Gastroesophageal sphincter (tissue), 4 donors: ENCODE data around the gene NFIA. TPM values are rescaled to one million over a fixed set of nuclear protein-coding genes. Genes with fewer than 3 reads are reported as not detected.

Experiments
- ATAC-seq: fragments of 150-250 bp; one replicate; pipeline ENCODE4 v1.9.1; 2016; ENCODE audit warnings: mild to moderate bottlenecking, moderate library complexity
- H3K27ac ChIP-seq, 4 donors: fragments of 200-600 bp; sonication (generic) in 3 of 4; 1 replicate in 3 of 4; 2 replicates in 1 of 4; pipeline ENCODE4 v1.5.1; 2016 to 2019
- H3K27me3 ChIP-seq: fragments of 200-600 bp; sonication (generic); one replicate; pipeline ENCODE4 v1.5.1; 2019
- H3K36me3 ChIP-seq, 2 donors: fragments of 200-600 bp; sonication (generic); one replicate each; pipeline ENCODE4 v1.5.1; 2019; ENCODE audit warnings: control low read depth in 1 of 2
- H3K4me1 ChIP-seq, 3 donors: fragments of 200-600 bp; sonication (generic); 1 replicate in 2 of 3; 2 replicates in 1 of 3; pipeline ENCODE4 v1.5.1; 2016 to 2019; ENCODE audit warnings: control low read depth in 2 of 3
- H3K4me3 ChIP-seq, 2 donors: fragments of 200-600 bp; sonication (generic); one replicate each; pipeline ENCODE4 v1.5.1; 2019; ENCODE audit warnings: mild to moderate bottlenecking in 1 of 2, moderate library complexity in 1 of 2
- H3K9me3 ChIP-seq, 3 donors: fragments of 200-600 bp; sonication (generic); one replicate each; pipeline ENCODE4 v1.5.1; 2017 to 2019; ENCODE audit warnings: control low read depth in 2 of 3
- EP300 ChIP-seq: sonication (generic); formaldehyde crosslinking; IDR thresholded peaks from one replicate; pipeline ENCODE4 v1.6.1; 2017; ENCODE audit warnings: antibody characterized with exemption, mild to moderate bottlenecking
- POLR2A ChIP-seq, 2 donors: fragments of 450-650 bp; IDR thresholded peaks; one replicate each; pipeline ENCODE4 v1.6.1; 2017; ENCODE audit warnings: antibody characterized with exemption in 2 of 2, mild to moderate bottlenecking in 2 of 2, moderate library complexity in 1 of 2
- POLR2AphosphoS5 ChIP-seq: sonication (generic); formaldehyde crosslinking; IDR thresholded peaks from one replicate; pipeline ENCODE4 v1.6.1; 2017; ENCODE audit warnings: antibody characterized with exemption
- WGBS, 2 donors: methylation state at CpG; one replicate each; pipeline ENCODE4 v1.1.5; 2018; ENCODE audit warnings: low coverage in 1 of 2; 5-methylcytosine and 5-hydroxymethylcytosine counted together
- total RNA-seq, 4 donors: library from RNA; depleted of rRNA; stranded (reverse); fragments of >200 nt; gene quantifications; one replicate each; pipeline ENCODE4 v1.1.0, GENCODE V29; 2016
- TF ChIP-seq, protein P1 (sequence below), 4 experiments: fragments of 200-600 bp in 2 of 4; fragments of 450-650 bp in 2 of 4; sonication (generic) in 1 of 4; IDR thresholded peaks; one replicate each; pipeline ENCODE4 v1.5.1; 2017 to 2019; ENCODE audit warnings: antibody characterized with exemption in 4 of 4, mild to moderate bottlenecking in 2 of 4, moderate library complexity in 2 of 4

NFIA gene
- total RNA-seq, 4 donors from 2014 or later, result 123 to 205 (median 149) TPM

DNA sequence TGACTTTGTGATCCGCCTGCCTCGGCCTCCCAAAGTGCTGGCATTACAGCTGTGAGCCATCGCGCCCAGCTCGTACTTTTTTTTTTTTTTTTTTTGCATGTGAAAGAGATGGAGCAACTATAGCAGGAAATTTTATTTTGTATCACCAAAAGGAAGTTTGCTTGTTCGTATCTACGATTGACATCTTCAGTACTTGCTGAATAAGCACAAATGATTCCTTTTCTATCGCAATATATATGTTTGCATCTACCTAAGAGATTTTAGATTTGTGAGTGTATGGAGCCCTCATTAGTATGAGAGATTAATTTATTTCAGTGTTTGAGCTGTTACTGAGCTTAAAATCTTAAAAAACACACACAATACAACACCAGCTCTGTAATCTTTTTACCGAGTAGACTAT is 143.1 kb downstream of the NFIA start:
- no peak for ATAC-seq
- peaks cover 0 to 90% (median 14%) of the 10 kb centered on the region in 3 donors for H3K4me1 ChIP-seq
- TF ChIP-seq POLR2A (IDR thresholded peaks at IDR 0.05) (no peak), POLR2AphosphoS5 (no peak), EP300 (no peak)
- TF ChIP-seq, protein P1, sequence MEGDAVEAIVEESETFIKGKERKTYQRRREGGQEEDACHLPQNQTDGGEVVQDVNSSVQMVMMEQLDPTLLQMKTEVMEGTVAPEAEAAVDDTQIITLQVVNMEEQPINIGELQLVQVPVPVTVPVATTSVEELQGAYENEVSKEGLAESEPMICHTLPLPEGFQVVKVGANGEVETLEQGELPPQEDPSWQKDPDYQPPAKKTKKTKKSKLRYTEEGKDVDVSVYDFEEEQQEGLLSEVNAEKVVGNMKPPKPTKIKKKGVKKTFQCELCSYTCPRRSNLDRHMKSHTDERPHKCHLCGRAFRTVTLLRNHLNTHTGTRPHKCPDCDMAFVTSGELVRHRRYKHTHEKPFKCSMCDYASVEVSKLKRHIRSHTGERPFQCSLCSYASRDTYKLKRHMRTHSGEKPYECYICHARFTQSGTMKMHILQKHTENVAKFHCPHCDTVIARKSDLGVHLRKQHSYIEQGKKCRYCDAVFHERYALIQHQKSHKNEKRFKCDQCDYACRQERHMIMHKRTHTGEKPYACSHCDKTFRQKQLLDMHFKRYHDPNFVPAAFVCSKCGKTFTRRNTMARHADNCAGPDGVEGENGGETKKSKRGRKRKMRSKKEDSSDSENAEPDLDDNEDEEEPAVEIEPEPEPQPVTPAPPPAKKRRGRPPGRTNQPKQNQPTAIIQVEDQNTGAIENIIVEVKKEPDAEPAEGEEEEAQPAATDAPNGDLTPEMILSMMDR (IDR thresholded peaks at IDR 0.05), result no peak
- no peaks in the 10 kb centered on the region for H3K36me3 ChIP-seq
- 71 to 91% methylated on average over 1 to 9 of the region's 9 CpGs for WGBS, 2 donors
- H3K27ac ChIP-seq, result peak overlapping the region in 1 of 4 donors; percentile 55
- no peaks in the 10 kb centered on the region for H3K27me3 ChIP-seq
- no peaks in the 10 kb centered on the region for H3K9me3 ChIP-seq
- no peak overlapping the region for H3K4me3 ChIP-seq

DNA sequence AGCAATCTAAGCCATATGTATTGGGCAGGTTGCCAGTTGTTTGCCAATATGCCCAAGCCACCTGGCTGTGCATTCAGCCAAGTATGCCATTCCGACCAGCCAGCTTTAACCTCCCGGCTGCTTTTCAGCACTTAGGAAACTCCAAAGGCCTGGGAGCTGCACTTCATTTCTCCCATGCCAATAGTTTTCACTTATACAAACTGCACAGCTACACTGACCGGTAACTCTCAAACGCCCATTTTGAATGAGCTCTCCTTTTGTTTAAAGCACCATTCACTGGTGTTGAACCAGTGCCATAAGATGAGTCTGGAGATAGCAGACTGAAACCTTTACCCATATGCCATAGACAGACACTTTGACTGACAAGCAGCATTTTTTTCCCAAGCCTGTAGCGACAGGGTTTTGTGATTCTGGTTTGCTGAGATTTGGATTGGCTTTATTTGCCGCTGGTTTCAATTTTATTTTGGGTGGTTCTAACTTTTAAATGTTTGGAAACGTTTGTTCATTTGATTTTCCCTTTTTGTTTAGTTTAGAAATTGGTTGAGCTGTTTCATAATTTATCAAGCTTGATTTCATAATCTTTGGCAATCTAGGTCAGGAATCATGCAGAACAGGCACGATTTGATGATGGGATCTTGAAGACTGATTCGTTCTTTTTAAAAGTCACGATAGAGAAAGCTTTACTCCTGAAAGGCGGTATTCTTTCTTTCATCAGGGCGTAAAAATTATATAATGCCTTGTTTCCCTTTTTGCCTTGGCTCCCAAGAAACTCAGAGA is 144.6 kb downstream of the NFIA start:
- no peaks in the 10 kb centered on the region for H3K9me3 ChIP-seq
- H3K4me1 ChIP-seq, result peaks cover 0 to 87% (median 14%) of the 10 kb centered on the region in 3 donors
- peak; percentile 67 for ATAC-seq
- WGBS, 2 donors, result 37 to 55% methylated on average over 11 to 12 of the region's 12 CpGs
- H3K4me3 ChIP-seq, result peak overlapping the region; percentile 15 to 27
- H3K27me3 ChIP-seq, result no peaks in the 10 kb centered on the region
- H3K27ac ChIP-seq, result peak overlapping the region; percentile 40 to 69 (median 61)
- H3K36me3 ChIP-seq, result no peaks in the 10 kb centered on the region
- TF ChIP-seq POLR2A (IDR thresholded peaks at IDR 0.05) (no peak), POLR2AphosphoS5 (peak; percentile 66)
- TF ChIP-seq, protein P1 (IDR thresholded peaks at IDR 0.05), result no peak

DNA sequence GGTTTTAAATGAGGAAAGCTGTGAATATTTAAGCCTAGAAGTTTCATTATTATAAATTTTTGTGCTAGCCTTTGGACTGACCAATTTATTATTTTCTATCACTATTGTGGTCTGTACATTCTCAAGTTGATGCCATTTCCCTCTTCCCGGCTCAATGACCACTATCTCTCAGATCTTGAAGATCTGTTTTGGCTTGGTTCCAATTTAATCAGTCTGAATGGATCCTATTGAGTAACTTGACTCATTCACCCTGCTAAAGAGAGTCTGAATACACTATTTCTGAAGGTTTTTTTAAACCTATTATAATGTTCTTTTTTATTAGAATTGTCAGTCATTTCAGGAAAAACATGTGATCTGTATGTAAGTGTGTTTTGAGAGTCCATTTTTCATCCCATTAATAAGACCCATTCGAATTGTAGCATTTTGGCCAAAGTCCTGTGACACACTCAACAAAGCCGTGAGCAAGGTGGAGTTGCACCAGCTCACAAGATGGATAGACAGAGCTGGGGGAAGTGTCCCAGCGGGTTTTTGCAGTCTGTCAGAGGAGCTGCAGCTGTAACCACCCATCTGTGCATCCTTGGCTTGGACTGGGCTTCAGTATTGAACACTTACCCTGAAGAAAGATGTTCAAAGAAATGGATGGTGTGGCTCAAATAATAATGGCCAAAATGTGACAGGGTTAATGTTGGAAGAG is 145.6 kb downstream of the NFIA start:
- H3K9me3 ChIP-seq, result no peaks in the 10 kb centered on the region
- peaks cover 0 to 87% (median 13%) of the 10 kb centered on the region in 3 donors for H3K4me1 ChIP-seq
- peak overlapping the region in 3 of 4 donors; percentile 55 to 69 (median 67) for H3K27ac ChIP-seq
- ATAC-seq, result peak; percentile 31
- H3K36me3 ChIP-seq, result no peaks in the 10 kb centered on the region
- WGBS, 2 donors, result 58 to 85% methylated on average over 2 to 4 of the region's 4 CpGs
- no peaks in the 10 kb centered on the region for H3K27me3 ChIP-seq
- no peak overlapping the region for H3K4me3 ChIP-seq
- TF ChIP-seq, protein P1 (IDR thresholded peaks at IDR 0.05), result no peak
- no peak for TF ChIP-seq POLR2A (IDR thresholded peaks at IDR 0.05)
- TF ChIP-seq EP300, result no peak
- TF ChIP-seq POLR2AphosphoS5, result no peak

DNA sequence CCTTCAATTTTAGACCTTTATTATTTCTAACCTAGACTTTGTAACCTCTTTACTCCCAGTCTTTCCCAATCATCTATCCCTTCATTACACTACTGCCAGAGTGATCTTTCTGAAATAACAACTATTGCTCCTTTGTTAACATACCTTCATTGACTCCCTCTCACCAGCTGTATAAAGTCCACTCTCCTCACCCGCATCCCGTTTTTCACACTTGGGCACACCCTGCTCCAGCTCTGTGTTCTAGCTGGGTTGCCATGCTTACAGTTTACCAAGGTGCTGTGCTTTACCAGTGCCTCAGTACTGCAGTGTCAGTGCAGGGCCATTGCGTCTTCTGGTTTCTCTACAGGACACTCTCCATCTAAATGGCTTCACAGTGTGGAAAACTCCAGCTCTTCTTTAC is 148.2 kb downstream of the NFIA start:
- Histone ChIP-seq H3K27me3 (no peaks in the 10 kb centered on the region), H3K4me1 (peaks cover 0 to 70% (median 0%) of the 10 kb centered on the region in 3 donors), H3K36me3 (no peaks in the 10 kb centered on the region), H3K4me3 (no peak overlapping the region), H3K27ac (no peak overlapping the region), H3K9me3 (no peaks in the 10 kb centered on the region)
- 84 to 93% methylated on average over 3 of the region's 3 CpGs for WGBS, 2 donors
- TF ChIP-seq POLR2AphosphoS5, result no peak
- ATAC-seq, result no peak

DNA sequence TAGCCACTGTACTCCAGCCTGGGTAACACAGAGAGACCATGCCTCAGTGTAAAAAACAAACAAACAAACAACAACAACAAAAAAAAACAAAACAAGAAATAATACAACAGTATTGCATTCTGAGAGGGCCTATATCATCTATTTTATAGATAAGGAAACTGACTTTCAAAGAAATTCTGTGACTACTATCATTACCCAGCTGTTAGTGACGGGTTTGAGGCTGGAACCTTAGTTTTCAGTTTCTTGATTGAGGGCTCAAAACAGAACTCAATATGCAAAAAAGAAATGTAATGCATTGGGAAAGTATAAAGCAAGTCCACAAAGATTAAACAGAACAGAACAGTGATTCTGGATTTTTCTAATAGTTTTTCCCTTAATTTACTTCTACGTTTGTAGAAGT is 149.4 kb downstream of the NFIA start:
- Histone ChIP-seq H3K36me3 (no peaks in the 10 kb centered on the region), H3K27ac (no peak overlapping the region), H3K4me1 (peaks cover 0 to 57% (median 0%) of the 10 kb centered on the region in 3 donors), H3K4me3 (no peak overlapping the region), H3K27me3 (no peaks in the 10 kb centered on the region), H3K9me3 (no peaks in the 10 kb centered on the region)
- WGBS, 2 donors, result 82 to 87% methylated on average over 2 of the region's 2 CpGs
- no peak for ATAC-seq
- TF ChIP-seq POLR2A (IDR thresholded peaks at IDR 0.05) (no peak), EP300 (no peak), POLR2AphosphoS5 (no peak)
- TF ChIP-seq, protein P1 (IDR thresholded peaks at IDR 0.05), result no peak
